Activated CD8-positive, alpha-beta T cell treated with anti-CD3 and anti-CD28 coated beads for 36 hours (primary cell): Measurements from ENCODE around the gene CRK. TPM values are rescaled to one million over a fixed set of nuclear protein-coding genes. Genes with fewer than 3 reads are reported as not detected.

ENCODE experiments used
- ATAC-seq: fragments of 200-7000 bp; cut with Tn5 transposase; one replicate; pipeline ENCODE4 v1.10.0; 2021; ENCODE audit warnings: mild to moderate bottlenecking, moderate library complexity
- CTCF ChIA-PET: fragments of 350-600 bp; sonication (Branson Sonifier 250); formaldehyde crosslinking; loops from one replicate; lab custom pipeline; 2021; ENCODE audit warnings: antibody characterized with exemption; lab: Charles Lee
- POLR2A ChIA-PET: fragments of 350-600 bp; sonication (Branson Sonifier 250); formaldehyde crosslinking; loops from one replicate; lab custom pipeline; 2021; ENCODE audit warnings: antibody characterized with exemption; lab: Charles Lee
- DNase-seq: peaks from one replicate; pipeline ENCODE4 v3.0.0-alpha.2; 2020
- H3K27ac Mint-ChIP-seq: one replicate; pipeline ENCODE4 v1.8.0; 2021; ENCODE audit warnings: mild to moderate bottlenecking, mixed read lengths
- H3K27me3 Mint-ChIP-seq: one replicate; pipeline ENCODE4 v1.8.0; 2021; ENCODE audit warnings: mixed read lengths
- H3K36me3 Mint-ChIP-seq: one replicate; pipeline ENCODE4 v1.8.0; 2021; ENCODE audit warnings: low read depth, mixed read lengths
- H3K4me1 Mint-ChIP-seq: one replicate; pipeline ENCODE4 v1.8.0; 2021; ENCODE audit warnings: low read depth, mixed read lengths
- H3K4me3 Mint-ChIP-seq: one replicate; pipeline ENCODE4 v1.8.0; 2021; ENCODE audit warnings: mild to moderate bottlenecking, moderate library complexity, mixed read lengths
- H3K9me3 Mint-ChIP-seq: one replicate; pipeline ENCODE4 v1.8.0; 2021; ENCODE audit warnings: mixed read lengths
- intact Hi-C: fragments of 100-400 bp; cut with micrococcal nuclease; formaldehyde crosslinking; loops from one replicate; pipeline ENCODE4 v1.10.0; 2022
- total RNA-seq, 2 experiments: library from RNA; stranded (reverse); gene quantifications; one replicate each; pipeline ENCODE4 v1.2.3, GENCODE V29; 2021
- TF ChIP-seq, protein P1 (sequence below): fragments of 200-600 bp; IDR thresholded peaks from one replicate; pipeline ENCODE4 v1.8.0; 2022; ENCODE audit warnings: antibody characterized with exemption, mild to moderate bottlenecking

CRK gene
- total RNA-seq, 2 experiments from 2014 or later = 12.1 to 12.9 TPM

DNA sequence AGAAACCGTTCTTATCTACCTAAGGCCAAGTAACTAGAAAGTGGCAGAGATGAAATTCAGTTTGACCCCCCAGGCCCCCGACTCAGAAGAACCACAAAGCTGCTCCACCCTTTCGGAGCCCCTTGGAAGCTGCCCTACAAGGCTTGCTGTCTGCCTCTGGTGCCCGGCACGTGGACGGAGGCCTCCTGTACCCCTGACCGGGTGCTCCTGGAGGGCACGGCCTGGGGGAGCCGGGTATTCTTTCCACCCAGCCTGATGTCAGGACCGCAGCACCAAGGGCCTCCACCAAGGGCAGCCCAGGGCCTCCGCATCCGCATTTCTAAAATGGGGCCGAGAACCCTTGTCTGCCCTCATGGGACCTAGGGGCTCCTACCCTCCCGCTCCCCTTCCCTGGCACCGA lies 15.5 kb upstream of the CRK start:
- intact Hi-C loops = no loop called here
- H3K27me3 Mint-ChIP-seq = peaks cover 3% of the 10 kb centered on the region
- TF ChIP-seq, protein P1, sequence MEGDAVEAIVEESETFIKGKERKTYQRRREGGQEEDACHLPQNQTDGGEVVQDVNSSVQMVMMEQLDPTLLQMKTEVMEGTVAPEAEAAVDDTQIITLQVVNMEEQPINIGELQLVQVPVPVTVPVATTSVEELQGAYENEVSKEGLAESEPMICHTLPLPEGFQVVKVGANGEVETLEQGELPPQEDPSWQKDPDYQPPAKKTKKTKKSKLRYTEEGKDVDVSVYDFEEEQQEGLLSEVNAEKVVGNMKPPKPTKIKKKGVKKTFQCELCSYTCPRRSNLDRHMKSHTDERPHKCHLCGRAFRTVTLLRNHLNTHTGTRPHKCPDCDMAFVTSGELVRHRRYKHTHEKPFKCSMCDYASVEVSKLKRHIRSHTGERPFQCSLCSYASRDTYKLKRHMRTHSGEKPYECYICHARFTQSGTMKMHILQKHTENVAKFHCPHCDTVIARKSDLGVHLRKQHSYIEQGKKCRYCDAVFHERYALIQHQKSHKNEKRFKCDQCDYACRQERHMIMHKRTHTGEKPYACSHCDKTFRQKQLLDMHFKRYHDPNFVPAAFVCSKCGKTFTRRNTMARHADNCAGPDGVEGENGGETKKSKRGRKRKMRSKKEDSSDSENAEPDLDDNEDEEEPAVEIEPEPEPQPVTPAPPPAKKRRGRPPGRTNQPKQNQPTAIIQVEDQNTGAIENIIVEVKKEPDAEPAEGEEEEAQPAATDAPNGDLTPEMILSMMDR = no peak
- ChIA-PET CTCF (no interaction called here), POLR2A (no interaction called here)
- ATAC-seq (no peak), DNase-seq (no peak)
- H3K4me3 Mint-ChIP-seq = no peak overlapping the region
- H3K27ac Mint-ChIP-seq = no peak overlapping the region
- H3K36me3 Mint-ChIP-seq = peaks cover 12% of the 10 kb centered on the region
- peaks cover 15% of the 10 kb centered on the region for H3K4me1 Mint-ChIP-seq
- H3K9me3 Mint-ChIP-seq = peaks cover 2% of the 10 kb centered on the region

DNA sequence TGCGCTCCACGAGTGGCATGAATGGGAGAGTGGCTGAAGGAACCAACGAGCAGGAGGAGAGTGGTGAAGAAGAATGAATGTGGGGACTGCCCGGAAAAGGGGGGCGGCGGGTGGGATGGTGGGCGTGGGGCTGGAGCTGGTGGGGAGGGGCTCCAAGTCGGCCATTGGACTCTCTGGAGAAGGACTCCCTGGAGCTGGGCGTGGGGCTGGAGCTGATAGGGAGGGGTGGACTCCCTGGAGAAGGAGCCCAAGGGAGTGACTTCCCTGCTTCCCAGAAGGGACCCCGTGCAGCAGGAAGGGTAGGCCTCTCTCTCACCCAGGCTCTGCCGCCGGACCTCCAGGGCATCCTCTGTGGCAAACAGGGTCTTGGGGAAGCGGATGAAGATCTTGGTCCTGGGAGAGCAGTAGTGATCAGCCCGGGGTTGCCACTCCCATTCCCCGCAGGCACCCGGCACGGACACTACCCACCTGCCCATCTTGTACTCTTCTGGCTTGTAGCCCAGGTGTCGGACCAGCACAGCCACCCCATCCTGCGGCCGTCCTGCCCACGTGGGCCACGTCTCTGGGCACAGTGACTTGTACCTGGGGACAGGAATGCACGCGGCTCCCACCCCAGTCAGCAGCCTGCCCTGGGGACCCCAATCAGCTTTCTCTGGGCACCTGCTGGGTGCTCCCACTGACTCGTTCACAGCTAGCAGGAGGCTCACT lies 14.9 kb upstream of the CRK start:
- H3K27ac Mint-ChIP-seq = no peak overlapping the region

DNA sequence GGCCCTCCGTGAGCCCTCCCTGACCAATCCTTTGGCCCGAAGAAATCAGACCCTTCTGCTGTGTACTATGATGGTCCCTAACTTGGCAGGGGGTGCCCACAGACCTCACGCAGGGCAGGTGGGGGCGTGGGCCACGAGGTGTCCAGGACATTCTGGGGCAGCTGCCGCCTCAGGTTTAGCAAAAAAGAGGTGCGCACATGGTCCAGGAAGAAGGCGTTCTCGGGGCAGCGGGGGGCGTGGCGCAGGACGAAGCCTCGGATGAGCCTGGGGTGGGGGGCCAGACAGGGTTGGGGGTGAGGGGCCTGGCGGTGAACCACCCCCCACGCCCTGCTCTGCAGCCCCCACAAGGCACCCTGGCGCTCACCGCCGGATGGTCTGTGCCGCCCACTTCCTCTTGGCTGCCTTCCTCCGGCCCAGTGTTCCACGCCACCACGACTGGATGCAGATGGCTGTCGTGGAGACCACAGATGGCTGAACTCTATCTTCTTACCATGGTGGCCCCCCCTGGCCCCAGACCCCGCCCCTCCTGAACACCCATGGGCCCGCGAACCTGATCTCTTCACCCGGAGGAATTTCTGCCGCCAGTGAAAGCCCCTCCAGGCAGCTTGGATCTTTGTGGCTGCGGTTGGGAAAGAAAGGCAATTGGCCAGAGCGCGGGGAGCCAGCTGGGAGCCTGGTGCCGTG lies 14.2 kb upstream of the CRK start:
- TF ChIP-seq, protein P1 = no peak
- Mint-ChIP-seq H3K9me3 (peaks cover 2% of the 10 kb centered on the region), H3K27ac (no peak overlapping the region), H3K27me3 (peaks cover 3% of the 10 kb centered on the region), H3K4me3 (no peak overlapping the region), H3K4me1 (peaks cover 15% of the 10 kb centered on the region), H3K36me3 (peaks cover 12% of the 10 kb centered on the region)
- ChIA-PET POLR2A (interaction anchor here (1.2 kb wide), 1 partner anchor 71 kb away, joined by 3 read pairs; no protein-coding TSS in a partner anchor), CTCF (no interaction called here)
- intact Hi-C loops = no loop called here
- ATAC-seq (no peak), DNase-seq (no peak)

More for the DNA sequence above, 14.9 kb upstream of the CRK start:
- Mint-ChIP-seq H3K4me3 (no peak overlapping the region), H3K9me3 (peaks cover 2% of the 10 kb centered on the region), H3K4me1 (peaks cover 15% of the 10 kb centered on the region), H3K36me3 (peaks cover 12% of the 10 kb centered on the region), H3K27me3 (peaks cover 3% of the 10 kb centered on the region)
- intact Hi-C loops = no loop called here
- CTCF ChIA-PET = no interaction called here
- TF ChIP-seq, protein P1 = no peak
- ATAC-seq (no peak), DNase-seq (no peak)
- POLR2A ChIA-PET = interaction anchor here (1.2 kb wide), 1 partner anchor 71 kb away, joined by 3 read pairs; no protein-coding TSS in a partner anchor

DNA sequence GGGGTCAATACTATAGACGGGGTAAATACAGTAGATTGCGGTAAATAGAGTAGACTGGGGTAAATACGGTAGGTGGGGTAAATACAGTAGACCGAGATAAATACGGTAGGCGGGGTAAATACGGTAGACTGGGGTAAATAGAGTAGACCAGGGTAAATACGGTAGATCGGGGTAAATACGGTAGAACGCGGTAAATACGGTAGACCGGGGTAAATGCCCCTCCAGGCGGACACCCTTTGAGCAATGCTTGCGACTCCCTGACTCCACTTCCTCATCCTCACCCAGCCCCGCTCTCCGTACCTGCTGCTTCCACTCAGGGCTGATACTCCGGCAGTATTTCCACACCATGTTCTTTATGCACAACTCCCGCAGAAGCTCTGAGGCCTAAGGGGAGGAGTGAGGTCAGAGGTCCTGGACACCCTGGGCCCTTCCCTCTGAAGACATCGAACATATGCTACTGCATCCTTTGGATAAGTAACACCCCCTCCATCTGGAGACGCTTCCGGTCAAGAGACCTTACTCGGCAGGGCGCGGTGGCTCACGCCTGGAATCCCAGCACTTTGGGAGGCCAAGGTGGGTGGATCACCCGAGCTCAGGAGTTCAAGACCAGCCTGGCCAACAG lies 13.3 kb upstream of the CRK start:
- TF ChIP-seq, protein P1 = no peak
- H3K36me3 Mint-ChIP-seq = peaks cover 12% of the 10 kb centered on the region
- H3K9me3 Mint-ChIP-seq = peaks cover 2% of the 10 kb centered on the region
- H3K4me1 Mint-ChIP-seq = peaks cover 15% of the 10 kb centered on the region
- POLR2A ChIA-PET = interaction anchor here (1.2 kb wide), 1 partner anchor 70 kb away, joined by 3 read pairs; no protein-coding TSS in a partner anchor
- H3K27ac Mint-ChIP-seq = no peak overlapping the region
- ATAC-seq (no peak), DNase-seq (no peak)
- CTCF ChIA-PET = no interaction called here
- intact Hi-C loops = no loop called here
- H3K27me3 Mint-ChIP-seq = peaks cover 5% of the 10 kb centered on the region
- H3K4me3 Mint-ChIP-seq = no peak overlapping the region
